ENCODE measurements around the gene ITK.

ITK gene

GRCh38 chr5:157248821-157249470 is 68.3 kb downstream of the ITK start:
- peak in 2 of 4 experiments; percentile 13 to 32 for DNase-seq

- peak in 3 of 4 experiments; percentile 13 to 51 (median 47) for DNase-seq
Measured at GRCh38 chr5:157252711-157253465, 72.2 kb downstream of the ITK start.

GRCh38 chr5:157253547-157253946 is 72.9 kb downstream of the ITK start:
- no peak for DNase-seq

- no peak for DNase-seq
Measured at GRCh38 chr5:157258450-157258849, 77.8 kb downstream of the ITK start.

GRCh38 chr5:157259699-157260098 is 79.1 kb downstream of the ITK start:
- no peak for DNase-seq

GRCh38 chr5:157263496-157264090 is 83.0 kb downstream of the ITK start:
- DNase-seq = no peak

- DNase-seq = peak; percentile 52 to 83 (median 70)
Measured at GRCh38 chr5:157265714-157266285, 85.2 kb downstream of the ITK start, which contains the start of gene CYFIP2. Gene CYFIP2 (plus strand): TSS chr5:157266123. CDS start chr5:157285362, 19,239 bp downstream.

- DNase-seq = peak in 3 of 4 experiments; percentile 33 to 45 (median 44)
Measured at GRCh38 chr5:157266286-157267007, 85.8 kb downstream of the ITK start.

- DNase-seq = no peak
Measured at GRCh38 chr5:157267025-157267424, 86.4 kb downstream of the ITK start.

GRCh38 chr5:157267761-157268480 is 87.3 kb downstream of the ITK start:
- no peak for DNase-seq

GRCh38 chr5:157269165-157269671 is 88.6 kb downstream of the ITK start:
- no peak for DNase-seq

- no peak for DNase-seq
Measured at GRCh38 chr5:157269761-157270272, 89.2 kb downstream of the ITK start.

GRCh38 chr5:157270771-157271170 is 90.1 kb downstream of the ITK start:
- DNase-seq = no peak

GRCh38 chr5:157271740-157272271 is 91.2 kb downstream of the ITK start:
- DNase-seq = peak; percentile 31 to 71 (median 65)

GRCh38 chr5:157273131-157273556 is 92.5 kb downstream of the ITK start:
- DNase-seq = no peak

- DNase-seq = no peak
Measured at GRCh38 chr5:157275403-157275802, 94.8 kb downstream of the ITK start.

GRCh38 chr5:157278319-157279037 is 97.8 kb downstream of the ITK start:
- no peak for DNase-seq

GRCh38 chr5:157279605-157280239 is 99.1 kb downstream of the ITK start:
- no peak for DNase-seq

GRCh38 chr5:157280927-157281326 is 100.3 kb downstream of the ITK start:
- no peak for DNase-seq

- no peak for DNase-seq
Measured at GRCh38 chr5:157282150-157282549, 101.5 kb downstream of the ITK start.
